Measurements from ENCODE around the gene GATAD2A.
A peak's percentile ranks its signal among the peaks of the same experiment; 100 is the strongest.
"Not testable (repeated sequence)": the region's sequence is repeated elsewhere in the genome, so short reads cannot be mapped to it uniquely, and the experiment has no call there.

GATAD2A gene

GRCh38 chr19:19388568-19389555 lies 16.6 kb upstream of the GATAD2A start:
- peak in 1 of 56 donors; percentile 7 for DNase-seq

- not testable (repeated sequence) for DNase-seq
Measured at GRCh38 chr19:19389683-19390082, 15.8 kb upstream of the GATAD2A start.

- not testable (repeated sequence) for DNase-seq
Measured at GRCh38 chr19:19394333-19394732, 11.1 kb upstream of the GATAD2A start.

- DNase-seq = peak in 1 of 56 donors; percentile 13
Measured at GRCh38 chr19:19399733-19400433, 5.6 kb upstream of the GATAD2A start.

GRCh38 chr19:19402656-19403372 lies 2.7 kb upstream of the GATAD2A start:
- no peak for DNase-seq

- no peak for DNase-seq
Measured at GRCh38 chr19:19403373-19403901, 2.0 kb upstream of the GATAD2A start.

- peak in 18 of 56 donors; percentile 11 to 42 (median 22) for DNase-seq
Measured at GRCh38 chr19:19405971-19406877, 749 bp downstream of the GATAD2A start.

- DNase-seq = peak in 21 of 56 donors; percentile 4 to 43 (median 15)
Measured at GRCh38 chr19:19406878-19407632, 1.6 kb downstream of the GATAD2A start.

- DNase-seq = no peak
Measured at GRCh38 chr19:19407633-19407930, 2.1 kb downstream of the GATAD2A start.

- DNase-seq = no peak
Measured at GRCh38 chr19:19409205-19409604, 3.7 kb downstream of the GATAD2A start.

GRCh38 chr19:19409631-19410030 lies 4.2 kb downstream of the GATAD2A start:
- DNase-seq = no peak

GRCh38 chr19:19410553-19411550 lies 5.4 kb downstream of the GATAD2A start:
- DNase-seq = no peak

- no peak for DNase-seq
Measured at GRCh38 chr19:19416280-19416679, 10.8 kb downstream of the GATAD2A start.

GRCh38 chr19:19417046-19417445 lies 11.6 kb downstream of the GATAD2A start:
- DNase-seq = no peak

GRCh38 chr19:19417628-19418245 lies 12.3 kb downstream of the GATAD2A start:
- no peak for DNase-seq

- DNase-seq = no peak
Measured at GRCh38 chr19:19418555-19419260, 13.2 kb downstream of the GATAD2A start.

Data from amygdala (tissue), 56 donors.